Activated T-cell treated with anti-CD3 and anti-CD28 coated beads, Interleukin-2, amount 50 U/mL, for 4 hours (primary cell): ENCODE results near the gene RCN1. TPM values are rescaled to one million over a fixed set of nuclear protein-coding genes. Genes with fewer than 3 reads are reported as not detected.
"Not testable (repeated sequence)": the region's sequence is repeated elsewhere in the genome, so short reads cannot be mapped to it uniquely, and the experiment has no call there.

ENCODE experiments used
- ATAC-seq, 2 donors: fragments of 200-7000 bp; cut with Tn5 transposase; one replicate each; pipeline ENCODE4 v1.10.0; 2021
- DNase-seq: peaks from one replicate; pipeline ENCODE4 v3.0.0-alpha.2; 2020
- H3K27me3 Mint-ChIP-seq: one replicate; pipeline ENCODE4 v1.8.0; 2021; ENCODE audit warnings: low read depth, mixed read lengths
- H3K36me3 Mint-ChIP-seq: one replicate; pipeline ENCODE4 v1.8.0; 2022; ENCODE audit warnings: mixed read lengths; ENCODE audit not compliant: insufficient read depth
- H3K4me1 Mint-ChIP-seq: one replicate; pipeline ENCODE4 v1.8.0; 2021; ENCODE audit warnings: low read depth, mixed read lengths
- H3K4me3 Mint-ChIP-seq: one replicate; pipeline ENCODE4 v1.8.0; 2021; ENCODE audit warnings: mild to moderate bottlenecking, moderate library complexity, mixed read lengths
- H3K9me3 Mint-ChIP-seq: one replicate; pipeline ENCODE4 v1.8.0; 2021; ENCODE audit warnings: mixed read lengths
- total RNA-seq, 3 donors: library from RNA; stranded (reverse); gene quantifications; one replicate each; pipeline ENCODE4 v1.2.1, GENCODE V29; 2021

The RCN1 gene
- total RNA-seq, 3 donors from 2014 or later = 26.3 to 36.9 (median 26.7) TPM

GRCh38 chr11:32092581-32093170 lies 1.8 kb downstream of the RCN1 start:
- peak overlapping the region; percentile 84 for H3K4me3 Mint-ChIP-seq
- ATAC-seq (no peak), DNase-seq (no peak)
- H3K36me3 Mint-ChIP-seq = peaks cover 12% of the 10 kb centered on the region
- peaks cover 43% of the 10 kb centered on the region for H3K4me1 Mint-ChIP-seq
- peaks cover 4% of the 10 kb centered on the region for H3K27me3 Mint-ChIP-seq
- no peaks in the 10 kb centered on the region for H3K9me3 Mint-ChIP-seq

DNA sequence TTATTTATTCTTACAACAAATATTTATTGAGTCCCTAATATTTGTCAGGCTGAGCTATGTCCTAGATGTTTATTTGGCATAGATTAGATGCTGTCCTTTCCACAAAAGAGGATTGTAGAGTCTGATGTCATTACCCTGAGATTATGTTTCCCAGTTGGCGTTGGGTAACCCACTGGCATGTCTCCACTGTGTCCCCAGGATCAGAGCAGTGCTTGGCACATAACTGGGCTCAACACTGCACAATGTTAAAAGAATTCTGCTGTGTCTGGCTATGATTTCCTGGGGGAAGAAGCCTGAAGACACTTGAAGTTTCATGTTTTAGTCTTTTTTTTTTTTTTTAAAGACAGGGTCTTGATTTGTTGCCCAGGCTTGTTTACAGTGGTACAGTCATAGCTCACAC lies 4.0 kb downstream of the RCN1 start:
- Mint-ChIP-seq H3K27me3 (no peaks in the 10 kb centered on the region), H3K4me3 (no peak overlapping the region), H3K36me3 (peaks cover 27% of the 10 kb centered on the region), H3K4me1 (peaks cover 37% of the 10 kb centered on the region), H3K9me3 (no peaks in the 10 kb centered on the region)
- ATAC-seq (no peak), DNase-seq (no peak)

- Mint-ChIP-seq H3K27me3 (no peaks in the 10 kb centered on the region), H3K4me1 (peaks cover 23% of the 10 kb centered on the region), H3K4me3 (no peak overlapping the region), H3K9me3 (no peaks in the 10 kb centered on the region), H3K36me3 (peaks cover 49% of the 10 kb centered on the region)
- ATAC-seq (no peak), DNase-seq (no peak)
These were observed 7.4 kb downstream of the RCN1 start for GRCh38 chr11:32098142-32098903.

GRCh38 chr11:32099516-32099915 lies 8.6 kb downstream of the RCN1 start:
- Mint-ChIP-seq H3K27me3 (no peaks in the 10 kb centered on the region), H3K9me3 (no peaks in the 10 kb centered on the region), H3K4me1 (peaks cover 19% of the 10 kb centered on the region), H3K4me3 (no peak overlapping the region), H3K36me3 (peaks cover 55% of the 10 kb centered on the region)
- ATAC-seq (no peak), DNase-seq (no peak)

- ATAC-seq (no peak), DNase-seq (no peak)
- no peaks in the 10 kb centered on the region for H3K27me3 Mint-ChIP-seq
- H3K4me3 Mint-ChIP-seq = no peak overlapping the region
- peaks cover 55% of the 10 kb centered on the region for H3K36me3 Mint-ChIP-seq
- H3K9me3 Mint-ChIP-seq = no peaks in the 10 kb centered on the region
- H3K4me1 Mint-ChIP-seq = peaks cover 19% of the 10 kb centered on the region
These were observed 9.6 kb downstream of the RCN1 start for GRCh38 chr11:32100495-32100894.

- Mint-ChIP-seq H3K36me3 (peaks cover 59% of the 10 kb centered on the region), H3K4me3 (no peak overlapping the region), H3K9me3 (no peaks in the 10 kb centered on the region), H3K27me3 (no peaks in the 10 kb centered on the region), H3K4me1 (peaks cover 18% of the 10 kb centered on the region)
- DNase-seq (no peak), ATAC-seq (no peak)
These were observed 10.9 kb downstream of the RCN1 start for GRCh38 chr11:32101791-32102190.

GRCh38 chr11:32103121-32103719 lies 12.3 kb downstream of the RCN1 start:
- ATAC-seq, H3K4me3 Mint-ChIP-seq, H3K9me3 Mint-ChIP-seq, DNase-seq, H3K4me1 Mint-ChIP-seq, H3K27me3 Mint-ChIP-seq: not testable (repeated sequence)
- H3K36me3 Mint-ChIP-seq = peaks cover 47% of the 10 kb centered on the region

- DNase-seq (no peak), ATAC-seq (no peak)
- H3K27me3 Mint-ChIP-seq = no peaks in the 10 kb centered on the region
- H3K4me3 Mint-ChIP-seq = no peak overlapping the region
- no peaks in the 10 kb centered on the region for H3K9me3 Mint-ChIP-seq
- H3K36me3 Mint-ChIP-seq = peaks cover 40% of the 10 kb centered on the region
- H3K4me1 Mint-ChIP-seq = no peaks in the 10 kb centered on the region
These were observed 13.1 kb downstream of the RCN1 start for GRCh38 chr11:32103941-32104340.

- peaks cover 27% of the 10 kb centered on the region for H3K36me3 Mint-ChIP-seq
- H3K9me3 Mint-ChIP-seq = no peaks in the 10 kb centered on the region
- DNase-seq (no peak), ATAC-seq (no peak)
- H3K27me3 Mint-ChIP-seq = no peaks in the 10 kb centered on the region
- H3K4me1 Mint-ChIP-seq = no peaks in the 10 kb centered on the region
- no peak overlapping the region for H3K4me3 Mint-ChIP-seq
These were observed 15.1 kb downstream of the RCN1 start for GRCh38 chr11:32105871-32106560.

DNA sequence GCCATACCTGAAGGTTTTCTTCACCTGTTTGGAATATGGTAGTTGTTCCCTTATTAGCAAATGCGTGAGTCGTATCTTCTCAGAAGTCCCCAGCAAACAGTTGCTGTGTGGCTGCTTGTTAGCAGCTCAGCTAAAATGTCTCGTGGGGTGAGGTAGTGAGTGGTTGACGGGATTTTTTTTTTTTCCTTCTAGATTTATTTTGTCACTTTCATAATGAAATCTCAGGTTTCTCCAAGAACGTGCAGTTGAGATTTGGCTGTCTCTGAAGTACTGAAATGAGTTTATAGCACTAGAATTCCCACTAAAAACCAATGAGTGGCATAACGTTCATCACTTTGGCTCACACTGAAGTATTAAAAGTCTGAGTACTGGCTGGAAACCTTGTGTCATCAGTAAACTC lies 16.8 kb downstream of the RCN1 start:
- H3K36me3 Mint-ChIP-seq = peaks cover 19% of the 10 kb centered on the region
- H3K4me3 Mint-ChIP-seq = no peak overlapping the region
- H3K27me3 Mint-ChIP-seq = no peaks in the 10 kb centered on the region
- H3K4me1 Mint-ChIP-seq = no peaks in the 10 kb centered on the region
- ATAC-seq = no peak
- DNase-seq = no peak
- no peaks in the 10 kb centered on the region for H3K9me3 Mint-ChIP-seq

DNA sequence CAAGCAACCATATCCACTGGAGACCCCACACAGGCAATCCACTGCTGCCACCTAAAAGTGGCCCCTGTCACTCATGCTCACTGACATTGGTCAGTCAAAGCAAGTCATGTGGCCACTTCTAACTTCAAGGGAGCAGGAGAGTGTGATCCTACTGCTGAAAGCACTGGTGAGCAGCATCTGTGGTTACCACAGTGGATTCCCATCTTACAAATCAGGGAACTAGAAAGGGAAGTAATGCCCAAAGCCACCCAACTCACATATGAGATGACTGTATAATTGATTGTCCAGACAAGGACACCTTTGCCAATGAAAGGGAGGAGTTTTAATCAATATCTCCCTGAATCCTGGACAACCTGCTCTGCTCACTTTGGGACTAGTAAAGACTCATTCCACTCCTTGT lies 17.7 kb downstream of the RCN1 start:
- ATAC-seq = no peak
- no peak for DNase-seq
- Mint-ChIP-seq H3K4me3 (no peak overlapping the region), H3K27me3 (peaks cover 3% of the 10 kb centered on the region), H3K36me3 (peaks cover 11% of the 10 kb centered on the region), H3K9me3 (no peaks in the 10 kb centered on the region), H3K4me1 (no peaks in the 10 kb centered on the region)

DNA sequence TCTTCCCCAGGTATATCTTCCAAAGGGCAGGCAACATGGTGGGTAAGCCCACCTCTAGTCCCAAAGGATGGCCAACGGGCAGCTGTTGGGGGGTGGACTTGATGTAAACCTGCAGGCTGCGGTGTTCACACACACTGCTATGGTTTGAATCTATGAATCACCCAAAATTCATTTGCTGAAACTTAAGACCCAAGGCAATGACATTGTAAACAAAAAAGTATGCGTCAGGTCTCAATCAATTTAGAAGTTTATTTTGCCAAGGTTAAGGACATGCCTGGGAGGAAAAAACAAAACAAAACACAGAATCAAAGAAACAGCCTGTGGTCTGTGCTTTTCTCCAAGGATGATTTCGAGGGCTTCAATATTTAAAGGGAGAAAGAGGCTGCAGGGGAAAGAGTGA lies 18.3 kb downstream of the RCN1 start:
- DNase-seq (no peak), ATAC-seq (no peak)
- Mint-ChIP-seq H3K9me3 (no peaks in the 10 kb centered on the region), H3K4me3 (no peak overlapping the region), H3K27me3 (peaks cover 3% of the 10 kb centered on the region), H3K4me1 (no peaks in the 10 kb centered on the region), H3K36me3 (peaks cover 8% of the 10 kb centered on the region)

- peaks cover 7% of the 10 kb centered on the region for H3K36me3 Mint-ChIP-seq
- no peaks in the 10 kb centered on the region for H3K4me1 Mint-ChIP-seq
- H3K27me3 Mint-ChIP-seq = peaks cover 3% of the 10 kb centered on the region
- DNase-seq = no peak
- no peak for ATAC-seq
- H3K4me3 Mint-ChIP-seq = no peak overlapping the region
- no peaks in the 10 kb centered on the region for H3K9me3 Mint-ChIP-seq
These were observed 18.7 kb downstream of the RCN1 start for GRCh38 chr11:32109592-32109991.

DNA sequence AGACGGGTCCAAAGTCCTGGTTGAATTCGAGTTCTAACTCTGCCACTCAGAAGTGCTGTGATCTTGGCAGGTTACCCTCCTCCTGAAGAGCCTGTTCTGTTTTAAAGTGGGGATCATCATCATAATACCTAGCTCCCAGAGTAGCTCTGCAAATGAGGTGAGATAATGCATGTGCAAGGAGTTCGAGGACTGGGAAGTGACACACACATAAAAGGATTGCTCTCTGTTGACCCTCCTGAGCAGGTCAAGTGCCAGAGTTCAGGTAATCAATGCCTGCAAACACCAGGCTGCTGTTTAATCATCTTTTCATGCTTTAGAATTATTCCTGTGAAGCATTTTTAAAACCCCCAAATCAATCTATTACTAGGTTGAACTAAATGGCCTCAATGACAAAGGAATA lies 19.9 kb downstream of the RCN1 start:
- H3K4me3 Mint-ChIP-seq = no peak overlapping the region
- no peak for ATAC-seq

More for the DNA sequence above, 19.9 kb downstream of the RCN1 start:
- no peak for DNase-seq
- no peaks in the 10 kb centered on the region for H3K9me3 Mint-ChIP-seq
- no peaks in the 10 kb centered on the region for H3K4me1 Mint-ChIP-seq
- H3K36me3 Mint-ChIP-seq = peaks cover 7% of the 10 kb centered on the region
- H3K27me3 Mint-ChIP-seq = peaks cover 3% of the 10 kb centered on the region
